Measurements from ENCODE around the gene MTMR11.

- TF ChIP-seq CTCF (IDR thresholded peaks at IDR 0.05; ENCODE audit: poor library complexity, severe bottlenecking) (no peak), TAF1 (IDR thresholded peaks at IDR 0.05; ENCODE audit: low read depth) (no peak), RAD21 (conservative IDR thresholded peaks at IDR 0.05) (no peak), EP300 (conservative IDR thresholded peaks at IDR 0.05; ENCODE audit: poor library complexity, severe bottlenecking) (no peak), POLR2AphosphoS5 (IDR thresholded peaks at IDR 0.05) (no peak), EZH2 (IDR thresholded peaks at IDR 0.05; ENCODE audit: borderline replicate concordance, insufficient read depth, low read length, poor library complexity, severe bottlenecking) (no peak), REST (IDR thresholded peaks at IDR 0.05; ENCODE audit: borderline replicate concordance) (no peak)
Observed at GRCh38 chr1:149942885-149943284, 6.2 kb upstream of the MTMR11 start.

Data from neural cell (in vitro differentiated cells).